Neural crest cell (in vitro differentiated cells): Measurements from ENCODE around the gene GRPEL2. TPM values are rescaled to one million over a fixed set of nuclear protein-coding genes. Genes with fewer than 3 reads are reported as not detected.
A peak's percentile ranks its signal among the peaks of the same experiment; 100 is the strongest.

ENCODE experiments used
- DNase-seq: peaks from one replicate; pipeline ENCODE4 v3.0.0; 2021; ENCODE audit warnings: low read depth, mixed read lengths, low spot score
- H3K27ac Mint-ChIP-seq: one replicate; pipeline ENCODE4 v1.8.0; 2021; ENCODE audit warnings: mild to moderate bottlenecking, mixed read lengths; ENCODE audit not compliant: unreplicated experiment
- H3K27me3 Mint-ChIP-seq: 2 replicates; pipeline ENCODE4 v1.8.0; 2021; ENCODE audit warnings: low read depth, mild to moderate bottlenecking, mixed read lengths
- H3K36me3 Mint-ChIP-seq: 2 replicates; pipeline ENCODE4 v1.8.0; 2021; ENCODE audit warnings: low read depth, mild to moderate bottlenecking, mixed read lengths
- H3K4me1 Mint-ChIP-seq: 2 replicates; pipeline ENCODE4 v1.8.0; 2021; ENCODE audit warnings: mixed read lengths
- H3K4me3 Mint-ChIP-seq: one replicate; pipeline ENCODE4 v1.8.0; 2021; ENCODE audit warnings: mild to moderate bottlenecking, mixed read lengths
- H3K9me3 Mint-ChIP-seq: 2 replicates; pipeline ENCODE4 v1.8.0; 2021; ENCODE audit warnings: mixed read lengths
- total RNA-seq: library from RNA; stranded (reverse); gene quantifications from 2 replicates; pipeline ENCODE4 v1.2.1, GENCODE V29; 2021
- TF ChIP-seq, protein P1 (sequence below): fragments of 200-600 bp; sonication (generic); conservative IDR thresholded peaks from 2 replicates; pipeline ENCODE4 v1.5.0; 2021; ENCODE audit warnings: antibody characterized with exemption, mild to moderate bottlenecking

GRPEL2 gene
- total RNA-seq, 1 donor from 2014 or later, result 29.2 TPM

DNA sequence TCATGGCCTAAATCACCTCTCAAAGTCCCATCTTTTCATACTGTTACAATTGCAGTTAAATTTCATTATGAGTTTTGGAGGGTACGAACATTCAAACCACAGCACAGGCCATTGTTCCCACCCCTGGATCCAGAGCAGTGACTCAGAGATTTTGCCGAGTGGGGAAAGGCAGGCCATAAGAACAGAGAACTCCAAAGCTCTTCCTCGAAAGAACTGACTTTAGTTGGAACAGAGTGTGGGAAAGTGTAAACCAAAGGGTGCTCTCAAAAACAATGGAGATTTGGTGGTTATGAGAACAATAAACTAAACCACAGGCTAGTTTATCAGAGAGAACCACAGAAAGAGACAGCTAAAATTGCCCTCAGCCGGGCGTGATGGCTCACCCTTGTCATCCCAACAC lies 19.4 kb upstream of the GRPEL2 start:
- Mint-ChIP-seq H3K9me3 (no peaks in the 10 kb centered on the region), H3K27me3 (no peaks in the 10 kb centered on the region), H3K4me1 (no peaks in the 10 kb centered on the region), H3K4me3 (no peak overlapping the region), H3K36me3 (no peaks in the 10 kb centered on the region), H3K27ac (no peak overlapping the region)
- TF ChIP-seq, protein P1, sequence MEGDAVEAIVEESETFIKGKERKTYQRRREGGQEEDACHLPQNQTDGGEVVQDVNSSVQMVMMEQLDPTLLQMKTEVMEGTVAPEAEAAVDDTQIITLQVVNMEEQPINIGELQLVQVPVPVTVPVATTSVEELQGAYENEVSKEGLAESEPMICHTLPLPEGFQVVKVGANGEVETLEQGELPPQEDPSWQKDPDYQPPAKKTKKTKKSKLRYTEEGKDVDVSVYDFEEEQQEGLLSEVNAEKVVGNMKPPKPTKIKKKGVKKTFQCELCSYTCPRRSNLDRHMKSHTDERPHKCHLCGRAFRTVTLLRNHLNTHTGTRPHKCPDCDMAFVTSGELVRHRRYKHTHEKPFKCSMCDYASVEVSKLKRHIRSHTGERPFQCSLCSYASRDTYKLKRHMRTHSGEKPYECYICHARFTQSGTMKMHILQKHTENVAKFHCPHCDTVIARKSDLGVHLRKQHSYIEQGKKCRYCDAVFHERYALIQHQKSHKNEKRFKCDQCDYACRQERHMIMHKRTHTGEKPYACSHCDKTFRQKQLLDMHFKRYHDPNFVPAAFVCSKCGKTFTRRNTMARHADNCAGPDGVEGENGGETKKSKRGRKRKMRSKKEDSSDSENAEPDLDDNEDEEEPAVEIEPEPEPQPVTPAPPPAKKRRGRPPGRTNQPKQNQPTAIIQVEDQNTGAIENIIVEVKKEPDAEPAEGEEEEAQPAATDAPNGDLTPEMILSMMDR, result no peak
- no peak for DNase-seq

DNA sequence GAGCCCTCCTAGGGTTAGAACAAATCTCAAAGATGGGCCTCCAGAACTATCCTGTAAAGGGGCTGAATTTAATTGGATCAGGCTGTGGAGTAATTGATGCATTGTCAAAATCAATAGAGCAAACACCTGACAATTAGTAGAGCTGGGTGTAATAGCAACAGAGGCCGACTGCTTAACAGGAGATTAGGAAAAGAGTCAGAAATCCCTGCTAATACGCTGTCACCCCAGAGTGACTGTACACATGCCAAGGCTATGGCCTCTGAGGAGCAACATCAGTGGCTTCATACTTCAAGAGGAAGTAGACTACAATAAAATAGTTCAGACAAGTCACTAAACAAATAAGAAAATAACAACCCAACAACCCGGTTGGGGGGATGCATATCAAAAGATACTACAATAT lies 18.7 kb upstream of the GRPEL2 start:
- H3K27ac Mint-ChIP-seq, result no peak overlapping the region
- H3K4me1 Mint-ChIP-seq, result no peaks in the 10 kb centered on the region
- H3K9me3 Mint-ChIP-seq, result no peaks in the 10 kb centered on the region
- H3K36me3 Mint-ChIP-seq, result no peaks in the 10 kb centered on the region
- no peak for DNase-seq
- no peaks in the 10 kb centered on the region for H3K27me3 Mint-ChIP-seq
- TF ChIP-seq, protein P1, result no peak
- H3K4me3 Mint-ChIP-seq, result no peak overlapping the region

DNA sequence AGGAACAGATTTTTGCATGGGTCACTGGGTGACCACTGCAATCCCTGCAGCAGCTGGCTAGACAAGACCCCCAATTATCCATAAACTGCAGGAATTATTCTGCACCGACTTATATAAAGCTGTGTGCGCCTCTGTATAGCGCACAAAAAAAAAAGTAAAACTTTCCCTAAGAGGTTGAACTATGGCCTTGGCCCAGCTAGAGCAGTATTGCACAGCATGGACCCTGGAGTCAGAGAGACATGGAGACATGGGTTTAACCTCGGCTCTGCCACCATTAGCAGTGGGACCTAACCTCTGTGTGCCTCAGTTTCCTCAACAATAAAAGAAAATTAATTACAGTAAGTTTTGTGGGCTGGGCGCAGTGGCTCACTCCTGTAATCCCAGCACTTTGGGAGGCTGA lies 17.1 kb upstream of the GRPEL2 start:
- DNase-seq, result no peak
- Mint-ChIP-seq H3K36me3 (no peaks in the 10 kb centered on the region), H3K27me3 (no peaks in the 10 kb centered on the region), H3K4me3 (no peak overlapping the region), H3K4me1 (no peaks in the 10 kb centered on the region), H3K27ac (no peak overlapping the region), H3K9me3 (no peaks in the 10 kb centered on the region)
- TF ChIP-seq, protein P1, result no peak

DNA sequence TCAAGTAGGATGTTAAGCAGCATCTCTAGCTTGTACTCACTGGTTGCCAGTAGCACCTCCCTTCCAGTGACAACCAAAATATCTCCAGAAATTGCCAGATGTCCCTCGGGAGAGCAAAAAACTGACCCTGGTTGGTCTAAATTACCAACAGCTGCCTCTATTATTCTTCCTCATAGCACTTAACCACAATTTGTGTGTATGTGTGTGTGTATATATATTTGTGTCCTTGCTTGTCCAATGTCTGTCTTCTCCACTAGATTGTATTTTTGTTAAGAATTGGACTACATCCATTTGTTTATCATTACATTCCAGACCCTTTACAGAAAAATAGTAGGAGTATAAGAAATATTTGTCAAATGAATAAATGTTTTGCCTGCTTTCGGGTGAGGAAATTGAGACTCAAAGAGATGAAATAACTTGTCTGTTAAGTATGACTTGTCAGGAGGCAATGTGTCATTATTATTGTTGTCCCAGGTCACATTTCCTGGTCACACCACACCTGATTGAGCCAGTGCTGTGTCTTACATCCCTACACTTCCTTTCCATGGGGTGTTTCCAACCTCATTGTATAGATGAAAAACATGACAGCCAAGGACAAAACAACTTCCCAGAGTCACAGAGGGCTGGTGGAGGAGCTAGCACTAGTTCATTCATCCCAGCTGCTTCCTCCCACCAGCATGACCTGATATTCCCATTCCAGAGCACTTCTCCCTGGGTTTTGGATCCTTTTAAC lies 11.4 kb upstream of the GRPEL2 start:
- no peak for DNase-seq
- TF ChIP-seq, protein P1, result no peak

DNA sequence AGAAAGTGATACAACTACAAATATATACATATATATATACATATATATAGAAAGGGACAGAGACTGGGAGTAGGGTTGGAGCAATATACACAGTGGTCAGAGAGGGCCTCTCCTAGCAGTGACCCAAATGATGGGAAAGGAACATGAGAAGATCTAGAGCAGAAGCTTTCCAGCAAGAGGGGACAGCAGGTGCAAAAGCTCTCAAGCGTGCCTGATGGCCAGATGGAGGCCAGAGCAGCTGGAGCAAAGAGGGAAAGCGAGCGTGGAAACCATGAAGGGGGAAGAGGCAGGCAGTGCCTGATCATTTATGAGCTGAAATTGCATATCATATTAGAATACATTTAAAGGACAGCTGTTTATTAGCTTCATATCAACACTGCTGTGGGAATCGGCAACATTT lies 7.6 kb upstream of the GRPEL2 start:
- Mint-ChIP-seq H3K9me3 (no peaks in the 10 kb centered on the region), H3K36me3 (no peaks in the 10 kb centered on the region), H3K4me3 (peak overlapping the region; percentile 29), H3K4me1 (no peaks in the 10 kb centered on the region), H3K27ac (no peak overlapping the region), H3K27me3 (no peaks in the 10 kb centered on the region)
- TF ChIP-seq, protein P1, result no peak
- no peak for DNase-seq

More for the DNA sequence above, 11.4 kb upstream of the GRPEL2 start:
- H3K36me3 Mint-ChIP-seq, result no peaks in the 10 kb centered on the region
- H3K27ac Mint-ChIP-seq, result no peak overlapping the region
- H3K4me1 Mint-ChIP-seq, result no peaks in the 10 kb centered on the region
- H3K27me3 Mint-ChIP-seq, result no peaks in the 10 kb centered on the region
- H3K9me3 Mint-ChIP-seq, result no peaks in the 10 kb centered on the region
- no peak overlapping the region for H3K4me3 Mint-ChIP-seq
